Psoas muscle (tissue), 8 donors: ENCODE measurements around the gene AMN. TPM values are rescaled to one million over a fixed set of nuclear protein-coding genes. Genes with fewer than 3 reads are reported as not detected.

ENCODE experiments used
- ATAC-seq, 4 donors: fragments of 200-7000 bp; cut with Tn5 transposase; one replicate each; pipeline ENCODE4 v1.9.1; 2020; ENCODE audit warnings: moderate library complexity in 3 of 4, mild to moderate bottlenecking in 2 of 4
- DNase-seq, 2 donors: peaks; one replicate each; pipeline ENCODE4 v3.0.0-alpha.2; 2020
- H3K27ac ChIP-seq: fragments of 200-600 bp; one replicate; pipeline ENCODE4 v1.8.0; 2022
- H3K27me3 ChIP-seq, 3 donors: fragments of 200-600 bp in 1 of 3; one replicate each; pipeline versions ENCODE4 v1.6.1 to v1.8.0; 2013 to 2022; ENCODE audit warnings: low read length in 2 of 3, mild to moderate bottlenecking in 2 of 3, moderate library complexity in 1 of 3; ENCODE audit not compliant: insufficient read depth in 3 of 3
- H3K36me3 ChIP-seq, 2 donors: fragments of 200-600 bp in 1 of 2; one replicate each; pipeline versions ENCODE4 v1.6.1 to v1.8.0; 2013 to 2022; ENCODE audit warnings: low read depth in 1 of 2, mild to moderate bottlenecking in 1 of 2, moderate library complexity in 1 of 2; ENCODE audit not compliant: insufficient read depth in 1 of 2
- H3K4me1 ChIP-seq: fragments of 200-600 bp; one replicate; pipeline ENCODE4 v1.8.0; 2022
- H3K4me3 ChIP-seq: fragments of 200-600 bp; one replicate; pipeline ENCODE4 v1.8.0; 2022; ENCODE audit warnings: mild to moderate bottlenecking
- H3K9me3 ChIP-seq: fragments of 200-600 bp; one replicate; pipeline ENCODE4 v1.8.0; 2022
- CTCF ChIP-seq: fragments of 200-600 bp; IDR thresholded peaks from one replicate; pipeline ENCODE4 v1.8.0; 2022; ENCODE audit warnings: antibody characterized with exemption
- WGBS, 3 donors: extraction: QIAGEN DNeasy Blood & Tissue Kit; methylation state at CpG; one replicate each; pipeline versions ENCODE4 v1.1.6 to v1.1.7; 2013; 5-methylcytosine and 5-hydroxymethylcytosine counted together
- intact Hi-C, 2 donors: fragments of 100-400 bp; cut with DNase I; formaldehyde crosslinking; loops; one replicate each; pipeline versions ENCODE4 v1.11.0 to v1.14.2; 2022
- polyA plus RNA-seq, 3 donors: library from polyadenylated mRNA; stranded (reverse); fragments of 200-250 nt; gene quantifications; one replicate each; pipeline ENCODE4 v1.2.3, GENCODE V29; 2013
- total RNA-seq, 4 donors: library from RNA; stranded (reverse); fragmentation: NEBNext Ultra II Directional in 2 of 4; extraction: Animal tissue kit (Norgen Biotek cat#: 25700) in 2 of 4; gene quantifications; one replicate each; pipeline versions ENCODE4 v1.2.1 to v1.2.4, GENCODE V29; 2021 to 2023
- donor health status: healthy with polysubstance abuse.
- donor health status: DM: no; HTN: no; CAD: no; lungs with moderate emphysema.
- donor health status: Bipolar disorder and iron deficiency.
- donor health status: healthy.
- donor health status: DM: yes; HTN: yes; CAD: no.
- donor health status: DM: no; HTN: no; CAD: no.
- donor health status: DM: no; HTN: no; CAD: no.
- donor health status: DM: yes; HTN: yes; CAD: no.

AMN gene
- total and polyA plus RNA-seq, 7 donors: 0.18 to 0.19 (median 0.18) TPM; not detected in 4

- ATAC-seq (peak in 2 of 4 donors; percentile 22 to 30), DNase-seq (peak in 1 of 2 donors; percentile 43)
- intact Hi-C loops: no loop called here
- peaks cover 0 to 38% (median 22%) of the 10 kb centered on the region in 3 donors for H3K27me3 ChIP-seq
- H3K36me3 ChIP-seq: peaks cover 2 to 13% of the 10 kb centered on the region in 2 donors
- H3K4me3 ChIP-seq: no peak overlapping the region
- no peak for TF ChIP-seq CTCF
- H3K27ac ChIP-seq: no peak overlapping the region
- no peaks in the 10 kb centered on the region for H3K9me3 ChIP-seq
- H3K4me1 ChIP-seq: peaks cover 13% of the 10 kb centered on the region
- WGBS, 3 donors: 52 to 64% (median 60%) methylated on average over 32 to 34 of the region's 34 CpGs
These were observed 8.5 kb downstream of the AMN start for GRCh38 chr14:102930753-102931579.

- H3K36me3 ChIP-seq: peaks cover 2 to 21% of the 10 kb centered on the region in 2 donors
- no peaks in the 10 kb centered on the region for H3K9me3 ChIP-seq
- ATAC-seq: no peak
- H3K27ac ChIP-seq: no peak overlapping the region
- no peak for TF ChIP-seq CTCF
- WGBS, 3 donors: 90 to 94% (median 91%) methylated on average over 12 of the region's 12 CpGs
- H3K4me1 ChIP-seq: peaks cover 13% of the 10 kb centered on the region
- peak in 1 of 2 donors; percentile 40 for DNase-seq
- no peak overlapping the region for H3K4me3 ChIP-seq
- peaks cover 0 to 34% (median 22%) of the 10 kb centered on the region in 3 donors for H3K27me3 ChIP-seq
- intact Hi-C loops: no loop called here
These were observed 9.3 kb downstream of the AMN start for GRCh38 chr14:102931580-102932285.

GRCh38 chr14:102932484-102933248 is 10.2 kb downstream of the AMN start:
- Histone ChIP-seq H3K27ac (no peak overlapping the region), H3K27me3 (peaks cover 0 to 28% (median 22%) of the 10 kb centered on the region in 3 donors), H3K4me3 (no peak overlapping the region), H3K9me3 (no peaks in the 10 kb centered on the region), H3K4me1 (peaks cover 13% of the 10 kb centered on the region), H3K36me3 (peaks cover 2 to 30% of the 10 kb centered on the region in 2 donors)
- TF ChIP-seq CTCF: no peak
- peak in 1 of 2 donors; percentile 45 for DNase-seq
- intact Hi-C loops: no loop called here
- ATAC-seq: no peak
- 87 to 94% (median 89%) methylated on average over 20 to 26 of the region's 26 CpGs for WGBS, 3 donors

GRCh38 chr14:102933618-102934231 is 11.3 kb downstream of the AMN start:
- peak in 1 of 2 donors; percentile 39 for DNase-seq
- no peak overlapping the region for H3K4me3 ChIP-seq
- H3K27ac ChIP-seq: no peak overlapping the region
- peaks cover 0 to 17% (median 17%) of the 10 kb centered on the region in 3 donors for H3K27me3 ChIP-seq
- no peak for TF ChIP-seq CTCF
- peaks cover 2 to 41% of the 10 kb centered on the region in 2 donors for H3K36me3 ChIP-seq
- H3K9me3 ChIP-seq: no peaks in the 10 kb centered on the region
- ATAC-seq: no peak
- intact Hi-C loops: no loop called here
- peaks cover 9% of the 10 kb centered on the region for H3K4me1 ChIP-seq
- WGBS, 3 donors: 92 to 95% (median 93%) methylated on average over 20 of the region's 20 CpGs
